ENCODE measurements around the gene AGAP3. TPM values are rescaled to one million over a fixed set of nuclear protein-coding genes. Genes with fewer than 3 reads are reported as not detected.

The AGAP3 gene
- total RNA-seq, 1 donor, result 95.9 TPM

DNA sequence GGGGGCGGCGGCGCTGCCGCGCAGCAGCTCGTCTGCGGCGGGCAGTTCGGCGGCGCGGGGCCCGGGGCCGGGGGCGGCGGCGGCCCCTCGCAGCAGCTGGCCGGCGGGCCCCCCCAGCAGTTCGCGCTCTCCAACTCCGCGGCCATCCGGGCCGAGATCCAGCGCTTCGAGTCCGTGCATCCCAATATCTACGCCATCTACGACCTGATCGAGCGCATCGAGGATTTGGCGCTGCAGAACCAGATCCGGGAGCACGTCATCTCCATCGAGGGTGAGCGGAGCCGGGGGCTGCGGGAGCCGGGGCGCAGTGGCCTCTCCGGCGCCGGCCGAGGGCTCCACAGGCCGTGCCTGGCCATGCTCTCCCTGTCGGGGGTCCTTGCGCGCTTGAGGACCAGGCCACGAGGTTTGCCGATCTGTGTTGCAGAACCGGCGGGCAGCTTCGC, 548 bp downstream of the AGAP3 start:
- no peak for DNase-seq (ENCODE audit: low read depth in 2 of 3, low spot score in 2 of 3)

- DNase-seq (ENCODE audit: low read depth in 2 of 3, low spot score in 2 of 3), result peak in 2 of 3 donors; percentile 30 to 38
Observed at GRCh38 chr7:151087245-151088018, 1.2 kb downstream of the AGAP3 start.

DNA sequence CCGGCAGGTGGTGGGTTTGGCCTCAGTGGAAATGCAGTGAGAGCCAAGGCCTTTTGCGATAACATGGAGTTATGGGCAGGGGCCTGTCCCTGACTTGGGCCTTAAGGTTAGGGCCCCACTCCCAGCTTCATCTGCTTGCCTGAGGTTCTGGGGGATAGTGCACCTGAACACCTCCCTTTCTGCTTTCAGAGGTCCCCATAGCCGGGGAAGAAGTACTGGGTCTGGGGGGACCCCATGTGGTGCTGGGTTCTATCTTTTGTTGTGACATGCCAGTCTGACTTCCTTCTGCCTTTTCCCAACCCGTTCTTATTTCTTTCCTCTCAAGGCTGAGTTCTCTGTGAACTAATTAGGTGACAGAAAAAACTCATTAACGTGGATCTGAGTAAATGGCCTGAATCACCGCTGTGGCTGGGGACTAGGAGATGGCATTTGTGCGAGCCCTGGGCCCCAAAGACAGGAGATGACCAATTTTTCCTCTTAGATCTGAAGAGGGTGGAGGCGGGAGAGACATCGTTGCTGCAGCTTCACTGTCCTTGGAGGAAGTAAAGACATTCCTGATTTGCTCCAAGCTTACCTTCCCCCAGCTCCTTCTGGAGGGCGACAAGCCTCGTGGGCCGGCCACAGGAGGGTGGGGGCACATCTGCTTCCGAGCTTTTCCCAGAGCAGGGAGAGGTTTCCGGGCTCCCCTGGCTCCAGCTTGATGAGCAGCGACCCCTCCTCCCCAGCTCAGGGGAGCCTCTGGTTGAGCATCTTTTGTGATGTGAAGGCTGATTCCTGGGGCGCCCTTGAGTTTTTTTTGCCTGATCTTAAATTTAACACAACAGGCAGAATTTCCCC, 2.0 kb downstream of the AGAP3 start:
- peak in 1 of 3 donors; percentile 18 for DNase-seq (ENCODE audit: low read depth in 2 of 3, low spot score in 2 of 3)

DNA sequence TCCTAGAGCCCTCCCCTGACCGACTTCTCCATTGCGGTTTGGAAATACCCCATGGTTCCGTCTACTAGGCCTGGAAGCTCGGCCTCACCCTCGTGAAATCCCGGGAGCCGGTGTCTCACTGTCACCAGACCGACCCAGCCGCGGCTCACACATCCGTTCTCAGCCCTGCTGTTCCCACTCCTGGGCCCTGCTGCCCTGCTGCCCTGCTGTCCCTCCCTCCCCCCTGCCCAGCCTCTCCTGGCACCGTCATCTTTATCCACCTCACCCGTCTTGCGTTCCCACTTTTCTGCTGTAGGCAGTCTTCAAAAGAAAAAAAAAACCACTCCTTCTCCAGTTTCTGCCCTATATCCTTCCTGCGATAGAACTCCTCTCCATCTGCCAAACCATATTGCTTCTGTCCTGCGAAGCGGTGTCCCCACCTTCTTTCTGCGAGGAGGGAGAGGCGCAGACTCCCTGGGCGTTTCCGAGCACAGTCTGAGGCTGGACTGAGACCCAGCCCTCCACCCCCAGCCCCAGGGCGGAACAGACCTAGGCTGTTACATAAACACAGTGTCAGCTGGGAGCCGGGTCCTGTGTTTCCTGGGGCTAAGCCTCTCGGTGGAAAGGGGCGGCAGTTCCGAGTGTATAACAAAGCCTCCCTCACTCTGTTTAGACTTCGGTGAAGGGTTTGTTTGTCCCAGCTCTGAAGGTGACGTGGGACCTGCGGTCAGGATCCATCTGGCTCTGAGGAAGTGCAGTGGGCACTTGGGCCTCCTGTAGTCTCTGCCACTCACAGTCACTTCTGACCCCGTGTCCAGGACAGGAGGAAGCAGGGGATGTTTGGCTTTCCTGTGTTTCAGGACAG, 2.8 kb downstream of the AGAP3 start:
- DNase-seq (ENCODE audit: low read depth in 2 of 3, low spot score in 2 of 3), result peak in 2 of 3 donors; percentile 85 to 92

DNA sequence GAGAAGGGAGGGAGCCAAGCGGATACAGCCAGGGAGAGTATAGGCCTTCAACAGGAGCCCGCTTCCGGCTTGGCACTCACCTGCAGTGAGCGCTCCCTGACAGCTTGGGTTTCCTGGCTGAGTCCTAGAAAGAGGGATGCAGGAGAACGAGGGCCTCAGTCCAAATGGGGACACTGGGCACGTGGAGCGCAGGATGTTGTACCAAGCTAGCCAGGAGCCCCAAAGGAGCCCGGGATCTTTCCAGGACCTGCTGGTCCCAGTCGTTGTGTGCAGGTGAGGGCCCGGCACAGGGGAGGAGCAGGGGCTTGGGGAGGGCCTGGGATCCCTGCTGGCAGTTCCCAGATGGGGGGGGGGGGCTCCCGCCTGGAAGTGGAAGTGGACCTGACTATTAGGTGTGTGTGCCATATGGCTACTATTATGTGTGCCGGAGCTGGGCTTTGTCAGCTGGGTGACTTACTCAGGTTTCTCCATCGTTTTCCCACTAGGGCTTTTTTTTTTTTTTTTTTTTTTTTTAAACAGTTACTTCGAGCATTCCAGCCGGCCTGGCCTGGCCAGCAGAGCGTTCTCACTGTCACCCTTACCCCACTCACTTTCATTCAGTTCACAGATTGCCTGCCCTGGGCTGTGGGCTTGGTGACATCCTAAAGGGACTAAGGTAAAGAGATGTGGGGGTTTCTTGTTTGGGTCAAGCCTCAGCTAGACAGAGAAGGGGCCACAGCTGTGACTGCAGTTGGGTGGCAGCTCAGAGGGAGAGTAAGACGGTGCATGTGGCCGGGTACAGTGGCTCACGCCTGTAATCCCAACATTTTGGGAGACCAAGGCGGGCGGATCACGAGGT, 3.8 kb downstream of the AGAP3 start:
- no peak for DNase-seq (ENCODE audit: low read depth in 2 of 3, low spot score in 2 of 3)

DNA sequence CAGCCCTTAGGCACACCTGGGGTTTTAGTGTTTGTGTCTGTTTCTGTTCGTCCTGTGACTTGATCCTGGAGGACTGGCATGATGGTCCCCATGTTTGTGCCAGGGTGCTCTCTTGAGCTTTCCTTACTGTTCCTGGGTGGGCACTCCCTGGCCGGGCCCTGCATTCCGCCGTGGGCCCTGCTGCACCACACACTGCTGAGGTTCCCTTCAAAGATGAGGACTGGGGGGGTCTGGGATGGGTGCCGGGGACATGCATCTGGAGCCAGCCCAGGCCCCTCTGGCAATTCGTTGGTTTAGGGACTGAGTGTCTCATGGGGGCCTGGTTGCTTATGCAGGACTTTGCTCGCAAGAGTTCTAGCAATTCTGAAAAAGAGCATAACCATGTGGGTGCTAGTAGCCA, 4.7 kb downstream of the AGAP3 start:
- DNase-seq (ENCODE audit: low read depth in 2 of 3, low spot score in 2 of 3), result no peak

DNA sequence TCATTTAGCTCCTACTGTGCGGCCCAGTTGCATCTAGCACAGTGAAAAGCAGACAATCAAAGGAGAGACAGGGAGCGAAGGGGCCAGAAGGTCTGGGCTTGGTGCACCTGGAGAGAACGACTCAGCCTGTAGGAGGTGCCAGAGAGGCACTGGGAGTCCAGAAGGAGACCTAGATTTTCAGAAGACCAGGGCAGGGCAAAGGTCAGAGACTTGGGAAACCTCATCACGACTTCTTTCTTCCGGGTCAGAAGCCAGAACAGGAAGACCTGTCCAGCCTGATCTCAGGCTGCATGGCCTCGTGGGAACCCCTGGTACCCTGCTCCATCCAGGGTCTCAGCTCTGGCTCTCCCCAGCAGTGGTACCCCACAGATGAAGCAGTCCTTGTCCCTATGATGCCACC, 5.2 kb downstream of the AGAP3 start:
- peak in 2 of 3 donors; percentile 23 to 48 for DNase-seq (ENCODE audit: low read depth in 2 of 3, low spot score in 2 of 3)

DNA sequence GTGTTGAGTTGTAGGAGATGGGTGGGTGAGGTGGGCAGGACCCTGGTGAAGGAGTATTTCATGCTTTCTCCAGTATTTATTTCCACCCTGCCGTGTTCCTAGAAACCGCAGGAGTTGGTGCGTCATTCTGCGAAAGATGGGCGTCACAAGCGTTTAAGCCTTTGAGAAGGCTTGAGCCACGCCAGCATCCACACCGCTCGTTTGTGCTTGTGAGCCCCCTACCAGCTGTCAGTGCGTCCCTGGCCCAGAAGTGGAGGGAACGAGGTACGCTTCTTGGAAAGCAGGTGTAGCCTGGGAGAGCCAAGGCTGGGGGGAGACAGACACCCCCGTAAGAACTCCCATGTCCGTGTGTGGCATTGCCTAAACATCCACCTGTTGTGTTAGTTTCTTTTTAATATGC, 5.7 kb downstream of the AGAP3 start:
- DNase-seq (ENCODE audit: low read depth in 2 of 3, low spot score in 2 of 3), result no peak

GRCh38 chr7:151093748-151094147, 7.5 kb downstream of the AGAP3 start:
- no peak for DNase-seq (ENCODE audit: low read depth in 2 of 3, low spot score in 2 of 3)

DNA sequence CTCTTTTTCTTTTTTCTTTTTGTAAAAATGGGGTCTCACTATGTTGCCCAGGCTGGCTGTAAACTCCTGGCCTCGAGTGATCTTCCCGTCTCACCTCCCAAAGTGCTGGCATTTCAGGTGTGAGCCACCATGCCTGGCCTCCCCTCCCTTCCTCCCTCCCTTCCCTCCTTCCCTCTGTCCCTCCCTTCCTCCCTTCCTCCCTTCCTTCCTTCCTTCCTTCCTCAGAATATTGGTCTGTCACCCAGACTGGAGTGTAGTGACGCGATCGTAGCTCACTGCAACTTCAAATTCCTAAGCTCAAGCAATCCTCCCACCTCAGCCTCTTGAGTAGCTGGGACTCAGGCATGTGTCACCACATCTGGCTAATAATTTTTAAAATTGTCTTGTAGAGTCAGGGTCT, 8.4 kb downstream of the AGAP3 start:
- no peak for DNase-seq (ENCODE audit: low read depth in 2 of 3, low spot score in 2 of 3)

DNA sequence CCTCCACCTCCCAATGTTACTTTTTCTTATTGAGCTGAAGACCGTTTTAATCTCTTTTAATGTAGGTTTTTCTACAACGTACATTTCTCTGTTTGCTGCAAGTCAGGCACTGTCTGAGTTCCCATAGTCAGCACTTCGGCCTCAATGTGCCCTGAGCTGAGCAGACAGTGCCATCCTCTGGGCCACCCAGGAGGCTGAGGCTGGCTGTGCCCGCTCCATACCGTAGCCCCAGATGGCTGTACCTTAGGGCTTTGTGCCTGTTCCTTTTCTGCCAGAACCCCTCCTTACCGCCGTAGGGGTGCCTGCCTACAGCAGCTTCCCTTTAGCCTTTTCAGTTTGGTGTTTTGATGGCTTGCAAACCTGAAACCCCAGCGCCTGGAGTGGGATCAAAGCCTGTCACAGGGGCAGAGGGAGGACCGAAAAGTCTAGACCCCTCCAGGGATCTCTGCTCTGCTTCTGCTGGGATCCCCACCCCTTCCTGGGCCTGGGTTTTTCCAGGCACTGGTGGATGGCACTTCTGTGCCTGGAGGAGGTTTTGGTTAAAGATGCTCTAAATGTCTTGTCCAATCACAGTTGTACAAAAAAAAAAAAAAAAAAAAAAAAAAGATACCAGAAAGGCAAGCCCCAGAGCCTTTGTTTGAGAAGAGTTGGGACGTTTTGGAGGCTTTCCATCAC, 9.0 kb downstream of the AGAP3 start:
- no peak for DNase-seq (ENCODE audit: low read depth in 2 of 3, low spot score in 2 of 3)

GRCh38 chr7:151095828-151096475, 9.7 kb downstream of the AGAP3 start:
- DNase-seq (ENCODE audit: low read depth in 2 of 3, low spot score in 2 of 3), result no peak

GRCh38 chr7:151099486-151100211, 13.4 kb downstream of the AGAP3 start:
- no peak for DNase-seq (ENCODE audit: low read depth in 2 of 3, low spot score in 2 of 3)

DNA sequence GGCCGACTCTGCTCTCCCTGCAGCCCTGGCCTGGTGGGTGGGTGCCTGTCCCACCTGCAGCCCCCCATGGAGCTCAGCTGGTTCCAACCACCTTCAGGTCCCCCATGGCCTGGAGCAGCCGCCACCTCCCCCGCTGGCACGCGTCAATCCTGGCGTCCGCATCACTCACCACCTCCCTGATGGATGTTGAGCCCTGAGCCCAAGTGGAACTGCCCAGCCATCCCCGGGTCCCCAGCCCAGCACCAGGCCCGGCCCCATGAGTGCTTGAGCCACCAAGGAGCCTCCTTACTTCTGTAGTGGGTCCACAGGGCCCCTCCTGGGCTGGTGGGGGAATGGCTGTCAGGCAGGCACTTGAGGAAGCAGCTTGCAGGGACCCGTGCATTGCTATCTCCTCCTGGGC, 14.6 kb downstream of the AGAP3 start:
- no peak for DNase-seq (ENCODE audit: low read depth in 2 of 3, low spot score in 2 of 3)

GRCh38 chr7:151101621-151102396, 15.5 kb downstream of the AGAP3 start:
- DNase-seq (ENCODE audit: low read depth in 2 of 3, low spot score in 2 of 3), result no peak

DNA sequence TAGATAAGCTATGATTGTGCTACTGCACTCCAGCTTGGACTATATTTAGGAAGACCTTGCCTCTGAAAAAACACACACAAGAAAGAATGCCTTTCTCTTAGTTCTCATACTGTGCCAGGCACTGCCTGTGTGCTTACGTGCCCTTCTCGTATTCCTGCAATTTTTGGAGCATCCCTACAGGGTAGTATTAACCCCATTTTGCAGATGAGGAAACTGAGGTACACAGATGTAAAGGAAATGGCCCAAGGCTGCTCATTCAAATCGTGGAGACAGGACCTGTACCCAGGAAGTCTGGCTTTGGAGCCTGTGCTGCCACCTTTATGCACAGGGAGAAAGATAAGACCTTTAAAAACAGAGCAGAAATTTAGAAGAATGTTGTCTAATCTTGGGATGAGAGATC, 16.7 kb downstream of the AGAP3 start:
- DNase-seq (ENCODE audit: low read depth in 2 of 3, low spot score in 2 of 3), result no peak

DNA sequence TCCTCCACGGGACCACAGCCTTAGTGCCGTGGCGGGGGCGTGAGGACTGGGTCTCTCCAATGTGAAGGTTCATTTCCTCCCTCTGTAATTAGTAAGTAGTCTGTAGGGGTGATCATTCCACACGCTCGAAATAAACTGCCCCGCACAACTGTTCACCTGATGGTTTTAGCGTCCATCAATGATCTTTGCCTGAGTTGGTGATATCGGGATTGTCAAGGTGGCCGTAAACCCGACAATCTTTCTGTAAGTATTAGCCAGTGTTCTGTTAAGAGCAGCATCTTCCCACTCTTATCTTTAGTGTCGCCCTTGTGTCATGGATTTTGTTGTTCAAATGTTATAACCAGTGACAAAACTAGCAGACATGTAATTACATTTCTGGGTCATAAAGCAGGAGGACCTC, 17.7 kb downstream of the AGAP3 start:
- no peak for DNase-seq (ENCODE audit: low read depth in 2 of 3, low spot score in 2 of 3)

Measured in hematopoietic multipotent progenitor cell (in vitro differentiated cells).